Effector CD4-positive, alpha-beta T cell (primary cell): ENCODE data around the gene NLGN1.

Source experiments
- DNase-seq: peaks from one replicate; pipeline ENCODE4 v3.0.0-alpha.2; 2020

NLGN1 gene

DNA sequence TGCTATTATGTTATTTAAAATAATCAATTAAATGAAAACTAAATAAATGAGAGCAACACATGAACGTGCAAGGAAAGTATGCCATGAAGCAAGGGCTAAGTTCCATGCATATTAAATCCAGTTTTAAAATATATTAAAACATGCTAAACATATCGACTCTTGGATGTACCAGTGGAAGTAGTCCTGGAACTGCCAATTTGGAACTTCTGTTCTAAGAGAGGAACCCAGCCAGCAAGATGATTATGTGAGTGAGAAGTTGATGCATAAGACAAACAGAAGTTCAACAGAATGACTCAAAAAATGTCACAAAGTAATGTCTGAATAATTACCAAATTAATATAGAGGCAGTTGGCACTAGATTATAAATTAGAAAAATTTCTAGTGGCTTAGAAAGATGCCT, 714.2 kb downstream of the NLGN1 start:
- no peak for DNase-seq

DNA sequence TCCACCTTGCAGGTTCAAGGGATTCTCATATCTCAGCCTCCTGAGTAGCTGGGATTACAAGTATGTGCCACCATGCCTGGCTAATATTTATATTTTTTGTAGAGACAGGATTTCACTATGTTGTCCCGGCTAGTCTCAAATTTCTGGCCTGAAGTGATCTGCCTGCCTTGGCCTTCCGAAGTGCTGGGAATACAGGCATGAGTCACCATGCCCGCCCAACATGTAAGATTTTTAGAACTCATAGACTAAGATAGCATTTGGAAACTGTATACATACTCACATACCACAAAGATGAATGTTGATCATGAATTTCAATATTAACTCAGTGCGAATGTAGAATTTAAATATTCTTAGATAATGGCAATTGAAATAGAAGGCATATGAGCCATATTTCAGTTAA, 718.9 kb downstream of the NLGN1 start:
- DNase-seq = no peak

- no peak for DNase-seq
Observed at GRCh38 chr3:174120997-174121396, 723.5 kb downstream of the NLGN1 start.

- no peak for DNase-seq
Observed at GRCh38 chr3:174122411-174122810, 724.9 kb downstream of the NLGN1 start.

DNA sequence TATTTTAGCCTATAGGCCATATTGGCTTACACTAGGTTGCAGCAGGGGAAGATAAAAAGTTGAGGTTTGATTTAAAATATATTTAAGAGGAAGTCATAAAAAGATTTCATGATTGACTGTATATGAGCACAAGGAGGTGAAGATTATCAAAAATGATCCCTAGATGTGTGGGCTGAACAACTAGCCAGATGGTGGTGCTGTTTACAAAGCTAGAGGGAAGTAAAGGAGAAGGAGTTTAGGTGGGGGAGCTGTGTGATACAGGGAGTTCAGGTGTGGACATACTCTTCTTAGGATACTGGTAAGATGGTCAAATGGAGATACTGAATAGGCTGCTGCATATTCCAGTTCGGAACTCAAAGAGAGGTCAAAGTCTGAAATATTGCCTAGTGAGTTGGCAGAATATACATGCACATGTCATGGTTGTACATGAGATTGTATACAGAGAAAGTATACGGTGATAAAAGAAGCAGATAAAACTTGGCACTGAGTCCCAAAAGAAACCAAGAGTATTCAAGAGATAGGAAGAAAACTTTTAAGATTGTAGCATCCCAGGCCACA, 727.8 kb downstream of the NLGN1 start:
- no peak for DNase-seq

- no peak for DNase-seq
Observed at GRCh38 chr3:174126990-174127758, 729.6 kb downstream of the NLGN1 start.

DNA sequence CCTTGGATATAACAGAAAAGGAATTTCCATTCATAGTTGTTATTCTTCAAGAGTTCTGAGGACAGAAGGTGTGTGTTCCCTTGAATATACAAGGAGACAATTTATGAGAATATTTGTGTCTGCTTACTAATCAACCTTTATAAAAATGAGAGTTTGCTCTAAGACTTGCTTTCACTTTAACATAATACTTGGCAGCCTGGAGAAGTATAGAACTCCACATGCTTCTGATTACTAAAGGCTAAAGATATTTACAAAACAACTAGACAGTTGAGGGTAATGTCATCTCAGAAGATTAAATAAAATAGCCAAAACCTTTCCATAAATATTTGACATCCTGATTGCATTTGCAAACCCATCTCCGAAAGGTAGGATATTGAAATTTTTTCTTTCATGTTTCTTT, 734.5 kb downstream of the NLGN1 start:
- no peak for DNase-seq

DNA sequence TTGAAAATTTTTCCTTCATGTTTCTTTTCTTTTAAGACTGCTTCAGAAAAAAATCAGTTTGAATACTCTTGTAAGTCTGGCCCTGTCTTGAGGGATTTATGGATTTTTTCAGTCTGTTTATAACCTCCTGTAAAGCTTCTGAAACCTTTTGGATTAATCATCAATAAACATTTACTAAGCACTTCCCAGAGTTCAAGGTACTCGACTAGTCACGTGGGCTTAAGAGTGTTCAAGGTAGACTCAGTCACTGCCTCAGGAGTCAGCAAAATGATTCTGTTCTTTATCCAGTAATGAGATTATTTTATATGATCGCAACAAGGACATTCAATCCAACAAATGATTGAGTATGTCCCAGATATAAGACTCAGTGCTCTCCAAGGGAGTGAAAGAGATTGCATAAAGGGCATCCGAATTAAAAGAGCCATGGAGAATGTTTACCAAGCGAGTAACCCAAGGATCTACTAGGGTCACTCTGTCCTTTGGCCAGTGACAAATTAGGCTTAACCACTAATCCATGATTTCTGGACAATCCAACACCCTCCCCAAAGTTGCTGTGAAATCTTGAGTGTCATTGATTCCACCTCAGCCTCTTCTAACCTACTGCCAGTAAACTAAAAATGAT, 735.0 kb downstream of the NLGN1 start:
- DNase-seq = no peak

GRCh38 chr3:174146008-174146407, 748.5 kb downstream of the NLGN1 start:
- DNase-seq = no peak

GRCh38 chr3:174147798-174148197, 750.3 kb downstream of the NLGN1 start:
- DNase-seq = no peak

- DNase-seq = no peak
Observed at GRCh38 chr3:174153871-174154270, 756.3 kb downstream of the NLGN1 start.

- DNase-seq = no peak
Observed at GRCh38 chr3:174156200-174156599, 758.7 kb downstream of the NLGN1 start.

- no peak for DNase-seq
Observed at GRCh38 chr3:174158674-174159073, 761.1 kb downstream of the NLGN1 start.

GRCh38 chr3:174159604-174160003, 762.1 kb downstream of the NLGN1 start:
- DNase-seq = no peak

DNA sequence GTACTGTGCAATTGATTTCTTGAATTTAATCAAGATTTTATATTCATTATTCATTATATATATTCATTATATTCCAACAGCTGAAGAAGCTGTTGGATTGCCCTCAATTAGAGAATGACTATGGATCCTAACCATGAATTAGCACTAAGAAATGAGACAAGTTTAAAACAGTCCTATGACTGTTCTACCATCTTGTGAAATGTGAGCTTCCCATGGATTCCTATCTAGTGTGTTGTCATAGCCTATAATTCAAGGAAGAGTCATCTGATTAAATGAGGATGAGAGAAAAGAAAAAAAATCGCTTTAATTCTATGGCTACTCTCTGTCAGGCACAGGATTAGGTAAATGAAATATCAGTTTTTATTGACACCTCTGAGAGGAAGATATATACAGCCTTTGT, 765.0 kb downstream of the NLGN1 start:
- DNase-seq = no peak

DNA sequence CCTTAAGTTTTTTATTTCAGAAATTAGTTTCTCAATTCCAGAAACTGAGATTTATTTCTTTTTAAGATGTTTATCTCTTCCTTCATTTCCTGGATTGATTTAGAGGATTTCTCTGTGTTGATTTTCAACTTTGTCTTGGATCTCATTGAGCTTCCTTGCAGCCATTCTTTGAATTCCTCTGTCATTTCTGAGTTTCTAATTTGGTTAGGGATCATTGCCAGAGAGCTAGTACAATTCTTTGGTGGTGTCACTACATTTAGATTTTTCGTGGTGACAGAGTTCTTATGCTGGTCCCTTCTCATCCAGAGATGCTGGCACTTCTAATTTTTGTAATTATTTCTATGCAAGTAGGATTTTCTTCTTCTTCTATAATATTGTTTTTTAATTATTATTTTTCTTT, 770.5 kb downstream of the NLGN1 start:
- no peak for DNase-seq

GRCh38 chr3:174168538-174169254, 771.2 kb downstream of the NLGN1 start:
- no peak for DNase-seq

GRCh38 chr3:174169736-174170135, 772.2 kb downstream of the NLGN1 start:
- no peak for DNase-seq

- DNase-seq = no peak
Observed at GRCh38 chr3:174170248-174170647, 772.7 kb downstream of the NLGN1 start.

DNA sequence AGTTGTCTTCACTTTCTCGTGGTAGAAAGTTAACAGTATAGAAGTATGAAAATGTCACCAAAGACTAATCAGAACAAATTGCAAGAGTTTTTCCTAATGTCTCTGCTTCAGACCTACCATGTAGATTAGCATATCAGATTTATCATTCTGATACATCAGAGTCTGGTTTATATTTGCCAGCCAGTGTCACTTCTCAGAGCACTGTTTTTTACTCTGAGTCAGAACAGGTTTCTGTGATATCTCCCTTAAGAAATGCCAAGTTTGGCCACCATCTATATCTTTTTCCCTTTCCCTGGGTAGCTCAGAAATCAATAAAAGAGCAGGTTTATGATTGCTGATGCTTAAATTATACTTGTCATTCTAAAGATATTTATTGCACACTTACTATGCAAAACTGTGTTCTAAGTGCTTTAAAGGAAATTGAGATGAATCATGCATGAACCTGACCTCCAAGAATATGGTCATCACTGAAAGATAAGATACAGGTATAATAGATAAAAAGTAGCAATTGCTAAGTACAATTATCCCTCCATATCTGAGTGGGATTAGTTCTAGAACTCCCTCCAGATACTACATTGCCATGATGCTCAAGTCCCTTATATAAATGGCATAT, 788.9 kb downstream of the NLGN1 start:
- no peak for DNase-seq

- no peak for DNase-seq
Observed at GRCh38 chr3:174191380-174191779, 793.8 kb downstream of the NLGN1 start.

- no peak for DNase-seq
Observed at GRCh38 chr3:174191895-174192294, 794.4 kb downstream of the NLGN1 start.

DNA sequence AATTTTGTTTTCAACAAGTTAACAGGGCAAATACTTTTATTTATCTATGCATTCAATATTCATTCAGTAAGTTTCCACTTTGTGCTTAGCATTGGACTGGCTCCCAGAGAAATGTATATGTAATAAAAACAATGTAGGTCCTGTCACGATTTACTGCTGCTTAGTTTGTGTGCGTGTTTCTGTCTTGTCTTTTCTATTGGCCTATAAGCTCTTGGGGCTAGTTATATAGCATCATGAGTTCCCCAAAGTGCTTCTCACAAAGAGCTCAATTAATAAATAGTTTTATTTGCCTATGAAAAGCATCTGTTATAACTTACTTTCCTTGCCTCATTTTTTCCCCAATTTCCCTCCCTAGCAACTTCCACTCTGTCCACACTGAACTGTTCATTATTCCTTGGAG, 794.9 kb downstream of the NLGN1 start:
- no peak for DNase-seq
